WTC11 (cell line): ENCODE data around the gene OBI1. TPM values are rescaled to one million over a fixed set of nuclear protein-coding genes. Genes with fewer than 3 reads are reported as not detected.

Source experiments
- ATAC-seq: fragments of 200-7000 bp; cut with Tn5 transposase; 2 replicates; pipeline ENCODE4 v1.10.0; 2021; ENCODE audit warnings: mild to moderate bottlenecking, moderate library complexity
- CTCF ChIA-PET: fragments of 300-600 bp; sonication (Branson Sonifier 250); formaldehyde crosslinking; loops from one replicate; lab custom pipeline; 2021; ENCODE audit warnings: antibody characterized with exemption; lab: Charles Lee
- POLR2A ChIA-PET: fragments of 350-600 bp; sonication (Branson Sonifier 250); formaldehyde crosslinking; loops from one replicate; lab custom pipeline; 2021; ENCODE audit warnings: antibody characterized with exemption; lab: Charles Lee
- DNase-seq: peaks from one replicate; pipeline ENCODE4 v3.0.0; 2021; ENCODE audit warnings: low spot score
- H3K27ac Mint-ChIP-seq: 2 replicates; pipeline ENCODE4 v1.8.0; 2021; ENCODE audit warnings: mixed read lengths
- H3K27me3 Mint-ChIP-seq: 2 replicates; pipeline ENCODE4 v1.8.0; 2021; ENCODE audit warnings: low read depth, mild to moderate bottlenecking, moderate library complexity, mixed read lengths
- H3K36me3 Mint-ChIP-seq: 2 replicates; pipeline ENCODE4 v1.8.0; 2021; ENCODE audit warnings: mixed read lengths
- H3K4me1 Mint-ChIP-seq: 2 replicates; pipeline ENCODE4 v1.8.0; 2022; ENCODE audit warnings: mixed read lengths
- H3K4me3 Mint-ChIP-seq: 2 replicates; pipeline ENCODE4 v1.8.0; 2021; ENCODE audit warnings: mild to moderate bottlenecking, moderate library complexity, mixed read lengths
- H3K9me3 Mint-ChIP-seq: 2 replicates; pipeline ENCODE4 v1.8.0; 2021; ENCODE audit warnings: mixed read lengths
- AR ChIP-seq: fragments of 250-450 bp; sonication (Bioruptor Pico); IDR thresholded peaks from 2 replicates; pipeline ENCODE4 v1.9.0; 2021; ENCODE audit warnings: mild to moderate bottlenecking
- E2F4 ChIP-seq: sonication (generic); formaldehyde crosslinking; IDR thresholded peaks from 2 replicates; pipeline ENCODE4 v1.8.1; 2022; ENCODE audit warnings: low read depth, mild to moderate bottlenecking, moderate library complexity, missing genetic modification reagents, borderline replicate concordance
- ERG ChIP-seq: fragments of 250-450 bp; sonication (Bioruptor Pico); IDR thresholded peaks from 2 replicates; pipeline ENCODE4 v1.8.0; 2021; ENCODE audit warnings: mild to moderate bottlenecking
- FOXJ3 ChIP-seq: sonication (generic); formaldehyde crosslinking; IDR thresholded peaks from 2 replicates; pipeline ENCODE4 v1.9.0; 2021; ENCODE audit warnings: missing genetic modification reagents, mild to moderate bottlenecking, borderline replicate concordance
- GABPB1 ChIP-seq: sonication (generic); formaldehyde crosslinking; IDR thresholded peaks from 2 replicates; pipeline ENCODE4 v1.8.1; 2023; ENCODE audit warnings: mild to moderate bottlenecking, missing genetic modification reagents
- GTF2I ChIP-seq: fragments of 250-450 bp; sonication (Bioruptor Pico); conservative IDR thresholded peaks from 2 replicates; pipeline ENCODE4 v1.4.0; 2021; ENCODE audit warnings: mild to moderate bottlenecking
- IRF2 ChIP-seq: sonication (generic); formaldehyde crosslinking; IDR thresholded peaks from 2 replicates; pipeline ENCODE4 v1.8.0; 2022; ENCODE audit warnings: low read depth, missing genetic modification reagents, borderline replicate concordance
- JAZF1 ChIP-seq: fragments of 250-450 bp; sonication (Bioruptor Pico); IDR thresholded peaks from 2 replicates; pipeline ENCODE4 v1.9.0; 2021; ENCODE audit warnings: moderate library complexity, mild to moderate bottlenecking, inconsistent platforms
- JUN ChIP-seq: sonication (generic); formaldehyde crosslinking; IDR thresholded peaks from 2 replicates; pipeline ENCODE4 v1.8.0; 2023; ENCODE audit warnings: mild to moderate bottlenecking, missing genetic modification reagents
- KAT7 ChIP-seq: sonication (generic); formaldehyde crosslinking; IDR thresholded peaks from 2 replicates; pipeline ENCODE4 v1.8.1; 2023; ENCODE audit warnings: missing genetic modification reagents, mild to moderate bottlenecking, borderline replicate concordance
- MLX ChIP-seq: sonication (generic); formaldehyde crosslinking; IDR thresholded peaks from 2 replicates; pipeline ENCODE4 v1.8.1; 2023; ENCODE audit warnings: mild to moderate bottlenecking, missing genetic modification reagents, moderate library complexity
- MXD4 ChIP-seq: fragments of 250-450 bp; sonication (Bioruptor Pico); IDR thresholded peaks from 2 replicates; pipeline ENCODE4 v1.8.0; 2021; ENCODE audit warnings: mild to moderate bottlenecking, moderate library complexity, borderline replicate concordance
- MYBL2 ChIP-seq: sonication (generic); formaldehyde crosslinking; IDR thresholded peaks from 2 replicates; pipeline ENCODE4 v1.8.1; 2023; ENCODE audit warnings: mild to moderate bottlenecking, moderate library complexity, missing genetic modification reagents
- NFE2L1 ChIP-seq: sonication (generic); formaldehyde crosslinking; IDR thresholded peaks from 2 replicates; pipeline ENCODE4 v1.8.1; 2023; ENCODE audit warnings: missing genetic modification reagents
- NR1H2 ChIP-seq: sonication (generic); formaldehyde crosslinking; IDR thresholded peaks from 2 replicates; pipeline ENCODE4 v1.9.0; 2021; ENCODE audit warnings: mild to moderate bottlenecking, moderate library complexity, missing genetic modification reagents
- PRRX2 ChIP-seq: fragments of 250-450 bp; sonication (Bioruptor Pico); IDR thresholded peaks from 2 replicates; pipeline ENCODE4 v1.8.0; 2021; ENCODE audit warnings: mild to moderate bottlenecking
- RELA ChIP-seq: sonication (generic); formaldehyde crosslinking; IDR thresholded peaks from 2 replicates; pipeline ENCODE4 v1.8.1; 2022; ENCODE audit warnings: missing genetic modification reagents, mild to moderate bottlenecking, borderline replicate concordance
- RORB ChIP-seq: fragments of 250-450 bp; sonication (Bioruptor Pico); IDR thresholded peaks from 2 replicates; pipeline ENCODE4 v1.9.0; 2021; ENCODE audit warnings: mild to moderate bottlenecking
- SOX15 ChIP-seq: fragments of 250-450 bp; sonication (Bioruptor Pico); IDR thresholded peaks from 2 replicates; pipeline ENCODE4 v1.9.0; 2021; ENCODE audit warnings: mild to moderate bottlenecking
- TCF7 ChIP-seq: sonication (generic); formaldehyde crosslinking; IDR thresholded peaks from 2 replicates; pipeline ENCODE4 v1.8.0; 2022; ENCODE audit warnings: mild to moderate bottlenecking, low read depth, missing genetic modification reagents, moderate library complexity
- ZNF232 ChIP-seq: sonication (generic); formaldehyde crosslinking; IDR thresholded peaks from 2 replicates; pipeline ENCODE4 v1.8.0; 2022; ENCODE audit warnings: mild to moderate bottlenecking, missing genetic modification reagents
- ZNF532 ChIP-seq: fragments of 250-450 bp; sonication (Bioruptor Pico); IDR thresholded peaks from 2 replicates; pipeline ENCODE4 v1.9.0; 2021; ENCODE audit warnings: mild to moderate bottlenecking, borderline replicate concordance
- total RNA-seq: library from RNA; stranded (reverse); gene quantifications from 3 replicates; pipeline ENCODE4 v1.2.3, GENCODE V29; 2021

OBI1 gene
- total RNA-seq, 1 experiment from 2014 or later = 13.4 TPM

GRCh38 chr13:78680576-78681350 is 21.8 kb upstream of the OBI1 start:
- ATAC-seq (no peak), DNase-seq (no peak)
- H3K4me1 Mint-ChIP-seq = peaks cover 4% of the 10 kb centered on the region
- no peak for TF ChIP-seq MLX (CRISPR knock-in tag)
- TF ChIP-seq MYBL2 (CRISPR knock-in tag) = no peak
- TF ChIP-seq JAZF1 (CRISPR knock-in tag) = no peak
- TF ChIP-seq SOX15 = no peak
- TF ChIP-seq MXD4 = no peak
- TF ChIP-seq, all 79 proteins: peak for 0
- H3K4me3 Mint-ChIP-seq = no peak overlapping the region
- H3K36me3 Mint-ChIP-seq = no peaks in the 10 kb centered on the region
- peaks cover 13% of the 10 kb centered on the region for H3K9me3 Mint-ChIP-seq
- no peak overlapping the region for H3K27ac Mint-ChIP-seq
- ChIA-PET CTCF (no interaction called here), POLR2A (interaction anchor here (0.6 kb wide), 1 partner anchor 16 kb away, joined by 10 read pairs; no protein-coding TSS in a partner anchor)
- H3K27me3 Mint-ChIP-seq = no peaks in the 10 kb centered on the region; the same call in 1 of the 2 replicates

GRCh38 chr13:78680115-78680561 is 21.2 kb upstream of the OBI1 start:
- Mint-ChIP-seq H3K27ac (no peak overlapping the region), H3K36me3 (no peaks in the 10 kb centered on the region), H3K4me1 (peaks cover 10% of the 10 kb centered on the region), H3K27me3 (no peaks in the 10 kb centered on the region; the same call in 1 of the 2 replicates), H3K9me3 (peaks cover 11% of the 10 kb centered on the region), H3K4me3 (no peak overlapping the region)
- no peak for DNase-seq
- POLR2A ChIA-PET = interaction anchor here (0.6 kb wide), 1 partner anchor 15 kb away, joined by 10 read pairs; no protein-coding TSS in a partner anchor
- CTCF ChIA-PET = no interaction called here
- TF ChIP-seq NFE2L1 (CRISPR knock-in tag) = no peak
- TF ChIP-seq E2F4 (CRISPR knock-in tag) = no peak
- no peak for TF ChIP-seq KAT7
- no peak for TF ChIP-seq MYBL2 (CRISPR knock-in tag)
- TF ChIP-seq SOX15 = no peak
- no peak for TF ChIP-seq NR1H2 (CRISPR knock-in tag)
- TF ChIP-seq PRRX2 = no peak
- TF ChIP-seq ZNF232 (CRISPR knock-in tag) = no peak
- no peak for TF ChIP-seq RORB
- no peak for TF ChIP-seq RELA (CRISPR knock-in tag)
- no peak for TF ChIP-seq ERG (CRISPR knock-in tag)
- no peak for TF ChIP-seq IRF2 (CRISPR knock-in tag)
- no peak for TF ChIP-seq GTF2I (CRISPR knock-in tag)
- no peak for TF ChIP-seq AR (CRISPR knock-in tag)
- no peak for TF ChIP-seq GABPB1
- TF ChIP-seq FOXJ3 = no peak
- no peak for TF ChIP-seq MLX (CRISPR knock-in tag)
- TF ChIP-seq ZNF532 (CRISPR knock-in tag) = no peak
- TF ChIP-seq TCF7 (CRISPR knock-in tag) = no peak
- no peak for TF ChIP-seq JUN (CRISPR knock-in tag)
- ATAC-seq = no peak
